Frontal cortex (tissue), 4 donors: ENCODE data around the gene ARL17B. TPM values are rescaled to one million over a fixed set of nuclear protein-coding genes. Genes with fewer than 3 reads are reported as not detected.
"Not testable (repeated sequence)": the region's sequence is repeated elsewhere in the genome, so short reads cannot be mapped to it uniquely, and the experiment has no call there.

Experiments used
- DNase-seq, 2 donors: peaks; one replicate each; pipeline ENCODE4 v3.0.0; 2012; ENCODE audit warnings: low spot score in 2 of 2
- FAIRE-seq: peaks from 2 replicates; lab custom pipeline; 2012; peaks lifted over from hg19 to GRCh38; lab: Jason Lieb, UNC
- total RNA-seq: library from RNA; depleted of rRNA; stranded (reverse); fragments of >200 nt; gene quantifications from one replicate; pipeline ENCODE4 v1.2.3, GENCODE V29; 2014
- donor health status: control.
- donor health status: control.
- donor health status: control.

Gene ARL17B
- total RNA-seq, 1 donor from 2014 or later, result 20.0 TPM

- not testable (repeated sequence) for DNase-seq, FAIRE-seq
Measured at GRCh38 chr17:46294831-46295230, 66.7 kb downstream of the ARL17B start, which contains the start of gene LRRC37A. TSS of gene LRRC37A (plus strand) at chr17:46295131. CDS start at chr17:46295134, 3 bp downstream.

GRCh38 chr17:46291618-46292017 is 69.9 kb downstream of the ARL17B start:
- not testable (repeated sequence) for FAIRE-seq, DNase-seq

- not testable (repeated sequence) for DNase-seq, FAIRE-seq
Measured at GRCh38 chr17:46290906-46291546, 70.5 kb downstream of the ARL17B start.

- not testable (repeated sequence) for DNase-seq, FAIRE-seq
Measured at GRCh38 chr17:46287587-46287986, 74.0 kb downstream of the ARL17B start.

DNA sequence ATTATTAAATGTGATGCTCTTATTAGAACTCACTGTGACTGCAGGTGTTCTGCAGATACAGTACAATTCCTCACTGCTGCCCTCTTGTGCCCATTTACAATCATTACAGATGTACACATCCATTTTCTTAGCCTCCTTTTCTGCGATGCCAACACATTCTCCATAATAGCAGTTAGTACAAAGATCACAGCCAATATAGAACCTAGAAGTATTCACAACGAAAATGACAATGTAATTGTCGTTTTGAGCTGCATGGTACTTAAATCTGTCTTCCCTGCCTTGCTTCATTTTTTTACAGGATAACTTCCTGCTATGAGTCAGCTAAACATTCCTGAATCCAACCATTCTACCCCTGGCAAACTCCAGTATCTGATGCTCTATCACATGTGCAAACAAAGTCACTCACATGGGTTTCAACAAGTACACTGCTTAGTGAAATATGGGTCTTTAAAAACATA is 74.8 kb downstream of the ARL17B start:
- DNase-seq, result peak in 1 of 2 donors; percentile 28
- peak; percentile 50 for FAIRE-seq

GRCh38 chr17:46285500-46285899 is 76.1 kb downstream of the ARL17B start:
- DNase-seq, FAIRE-seq: not testable (repeated sequence)

DNA sequence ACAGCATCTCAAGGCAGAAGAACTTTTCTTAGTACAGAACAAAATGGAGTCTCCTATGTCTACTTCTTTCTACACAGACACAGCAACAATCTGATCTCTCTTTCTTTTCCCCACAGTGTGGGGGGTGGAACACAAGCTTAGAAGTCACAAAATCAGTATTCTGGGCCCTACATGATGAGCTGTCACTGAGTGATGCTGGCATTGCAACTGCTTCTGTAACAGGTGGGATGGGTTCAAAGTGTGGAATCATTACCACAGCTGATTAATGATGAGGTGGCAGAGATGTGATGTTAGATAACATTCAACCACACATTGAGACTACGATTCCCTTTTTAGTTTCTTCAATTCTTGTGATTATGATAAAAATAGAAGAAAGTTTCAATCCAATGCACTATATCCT is 77.1 kb downstream of the ARL17B start:
- FAIRE-seq, DNase-seq: not testable (repeated sequence)

DNA sequence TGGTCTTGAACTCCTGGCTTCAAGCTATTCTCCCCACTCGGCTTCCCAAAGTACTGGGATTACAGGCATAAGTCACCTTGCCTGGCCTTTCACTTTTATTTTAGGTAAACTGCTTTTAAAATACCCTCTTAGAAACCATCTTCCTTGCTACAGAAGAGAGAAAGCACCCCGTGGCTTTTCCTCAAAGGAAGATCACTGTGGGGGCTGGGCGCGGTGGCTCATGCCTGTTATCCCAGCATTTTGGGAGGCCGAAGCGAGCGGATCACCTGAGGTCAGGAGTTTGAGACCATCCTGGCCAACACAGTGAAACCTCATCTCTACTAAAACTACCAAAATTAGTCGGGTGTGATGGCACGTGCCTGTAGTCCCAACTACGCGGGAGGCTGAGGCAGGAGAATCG is 78.9 kb downstream of the ARL17B start:
- DNase-seq, FAIRE-seq: not testable (repeated sequence)

DNA sequence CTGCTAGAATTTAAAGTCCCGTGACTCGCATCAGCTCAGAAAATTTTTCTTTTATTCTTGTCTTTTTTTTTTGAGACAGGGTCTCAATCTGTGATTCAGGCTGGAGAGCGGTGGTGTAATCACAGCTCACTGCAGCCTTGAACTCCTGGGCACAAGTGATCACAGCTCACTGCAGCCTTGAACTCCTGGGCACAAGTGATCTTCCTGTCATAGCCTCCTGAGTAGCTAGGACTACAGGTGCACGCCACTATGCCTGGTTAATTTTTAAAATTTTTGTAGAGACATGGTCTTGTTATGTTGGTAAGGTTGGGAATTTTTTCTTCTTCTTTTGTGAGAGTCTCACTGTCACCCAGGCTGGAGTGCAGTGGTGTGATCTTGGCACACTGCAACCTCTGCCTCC is 80.2 kb downstream of the ARL17B start:
- not testable (repeated sequence) for FAIRE-seq, DNase-seq

DNA sequence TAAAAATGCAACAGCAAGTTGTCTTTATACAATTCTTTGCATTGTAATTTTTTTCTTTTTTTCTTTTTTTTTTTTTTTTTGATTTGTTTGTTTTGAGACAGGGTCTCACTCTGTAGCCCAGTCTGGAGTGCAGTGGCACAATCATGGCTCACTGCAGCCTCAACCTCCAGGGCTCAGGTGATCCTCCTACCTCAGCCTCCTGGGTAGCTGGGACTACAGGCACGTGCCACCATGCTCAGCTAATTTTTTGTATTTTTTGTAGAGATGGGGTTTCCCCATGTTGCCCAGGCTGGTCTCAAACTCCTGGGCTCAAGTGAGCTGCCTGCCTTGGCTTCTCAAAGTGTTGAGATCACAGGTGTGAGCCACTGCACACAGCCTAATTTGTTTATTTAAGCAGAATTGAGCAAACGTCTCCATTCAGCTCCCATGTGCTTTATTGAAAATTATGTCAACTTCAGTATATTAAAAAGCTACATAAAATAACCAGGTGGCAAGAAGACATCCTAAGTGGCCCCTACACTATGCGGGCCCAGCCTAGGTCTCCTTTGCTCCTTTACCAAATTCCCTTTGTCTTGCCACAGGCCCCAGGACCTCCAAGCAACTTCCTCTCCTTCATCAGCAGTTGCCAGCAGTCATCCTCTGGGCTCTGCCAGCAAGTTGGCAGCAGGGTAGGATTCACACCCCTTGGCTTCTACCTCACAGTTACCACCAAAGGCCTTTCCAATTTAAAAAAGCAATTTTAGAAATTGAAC is 84.7 kb downstream of the ARL17B start:
- DNase-seq, result not testable (repeated sequence)

GRCh38 chr17:46274238-46274637 is 87.3 kb downstream of the ARL17B start:
- no peak for FAIRE-seq
- no peak for DNase-seq

More for the DNA sequence above, 84.7 kb downstream of the ARL17B start:
- FAIRE-seq, result not testable (repeated sequence)

- no peak for DNase-seq
- FAIRE-seq, result no peak
Measured at GRCh38 chr17:46273541-46274236, 87.9 kb downstream of the ARL17B start.

- FAIRE-seq, result no peak
- DNase-seq, result no peak
Measured at GRCh38 chr17:46270032-46270431, 91.5 kb downstream of the ARL17B start.

- FAIRE-seq (no peak), DNase-seq (peak; percentile 90 to 91)
Measured at GRCh38 chr17:46266656-46267544, 94.7 kb downstream of the ARL17B start.

DNA sequence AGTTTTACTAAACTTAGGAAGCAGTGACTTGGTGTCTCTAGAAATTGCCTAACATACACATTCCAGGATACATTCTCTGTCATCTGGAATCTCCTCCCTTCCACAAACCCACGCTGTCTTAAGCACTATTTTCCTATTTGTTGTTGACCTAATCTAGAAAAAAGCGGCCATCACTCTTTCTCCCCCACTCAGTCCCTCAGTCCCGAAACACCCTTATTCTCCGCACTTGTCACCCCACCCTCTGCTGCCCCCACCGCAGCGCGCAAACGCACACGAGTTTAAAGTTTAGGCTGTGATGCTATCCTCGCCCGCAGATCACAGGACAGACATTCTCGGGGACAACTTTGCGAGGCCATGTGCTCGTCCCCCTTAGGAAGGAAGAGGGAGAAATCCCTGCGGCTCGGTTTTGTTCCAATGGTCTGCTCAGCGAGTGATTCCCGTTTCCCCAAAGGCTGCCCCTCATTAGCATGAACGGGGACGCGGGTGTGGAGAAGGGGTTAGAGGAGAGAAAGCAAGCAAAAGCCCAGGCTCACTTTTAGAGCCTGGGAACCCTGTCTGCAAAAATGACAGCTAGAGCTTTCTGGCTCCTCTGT is 95.4 kb downstream of the ARL17B start:
- peak; percentile 25 to 34 for DNase-seq
- not testable (repeated sequence) for FAIRE-seq

DNA sequence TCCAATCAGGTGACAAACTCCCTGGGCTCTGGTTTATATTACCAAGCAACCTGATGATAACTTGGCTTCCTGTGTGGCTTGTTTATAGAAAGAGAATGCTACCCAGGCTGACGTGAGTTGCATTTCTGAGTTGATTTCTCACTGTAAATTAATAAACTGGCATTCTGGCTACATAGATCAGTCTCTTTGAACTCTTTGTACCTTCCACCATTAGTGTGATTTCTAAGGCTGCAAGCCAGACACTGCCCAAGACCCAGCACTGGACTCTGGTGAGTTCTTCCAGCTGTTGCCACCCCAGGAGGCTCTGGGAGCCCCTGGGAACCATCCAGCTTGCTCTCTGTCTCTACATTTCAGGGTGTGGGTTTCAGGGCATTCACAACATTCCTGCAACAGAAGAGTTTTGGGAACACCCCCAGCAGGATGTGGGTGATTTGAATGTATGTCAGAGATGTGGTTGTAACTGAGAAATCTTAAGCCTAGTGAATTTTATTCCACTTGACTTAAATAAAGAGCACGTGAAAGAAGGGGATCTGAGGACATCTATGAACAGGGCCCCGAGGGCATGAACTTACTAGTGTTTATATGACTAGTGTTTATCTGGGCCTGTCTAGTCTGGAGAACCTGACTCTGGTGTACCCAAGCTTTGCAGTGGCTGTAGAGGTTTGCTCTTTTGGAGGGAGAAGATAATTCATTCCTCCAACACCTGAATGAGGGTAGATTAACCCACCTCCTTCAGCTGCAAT is 96.9 kb downstream of the ARL17B start:
- FAIRE-seq (no peak), DNase-seq (no peak)

DNA sequence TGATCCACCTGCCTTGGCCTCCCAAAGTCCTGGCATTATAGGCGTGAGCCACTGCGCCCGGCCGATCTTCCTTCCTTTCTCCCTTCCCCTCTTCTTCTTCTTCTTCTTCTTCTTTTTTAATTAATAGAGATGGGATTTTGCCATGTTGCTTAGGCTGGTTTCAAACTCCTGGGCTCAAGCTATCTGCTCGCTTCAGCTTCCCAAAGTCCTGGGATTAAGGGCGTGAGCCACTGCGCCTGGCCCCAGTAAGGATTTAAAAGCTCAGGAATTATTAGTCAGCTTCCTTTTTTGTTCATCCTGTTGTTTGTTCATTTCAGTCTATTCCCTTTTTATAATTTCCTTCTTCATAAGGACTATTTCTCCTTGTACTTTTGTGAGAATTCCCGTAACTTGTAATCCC is 99.3 kb downstream of the ARL17B start:
- DNase-seq (no peak), FAIRE-seq (no peak)
